Measurements from ENCODE around the gene ARL2. TPM values are rescaled to one million over a fixed set of nuclear protein-coding genes. Genes with fewer than 3 reads are reported as not detected.

Gene ARL2
- total RNA-seq, result 229 and 233 TPM in 2 replicates

DNA sequence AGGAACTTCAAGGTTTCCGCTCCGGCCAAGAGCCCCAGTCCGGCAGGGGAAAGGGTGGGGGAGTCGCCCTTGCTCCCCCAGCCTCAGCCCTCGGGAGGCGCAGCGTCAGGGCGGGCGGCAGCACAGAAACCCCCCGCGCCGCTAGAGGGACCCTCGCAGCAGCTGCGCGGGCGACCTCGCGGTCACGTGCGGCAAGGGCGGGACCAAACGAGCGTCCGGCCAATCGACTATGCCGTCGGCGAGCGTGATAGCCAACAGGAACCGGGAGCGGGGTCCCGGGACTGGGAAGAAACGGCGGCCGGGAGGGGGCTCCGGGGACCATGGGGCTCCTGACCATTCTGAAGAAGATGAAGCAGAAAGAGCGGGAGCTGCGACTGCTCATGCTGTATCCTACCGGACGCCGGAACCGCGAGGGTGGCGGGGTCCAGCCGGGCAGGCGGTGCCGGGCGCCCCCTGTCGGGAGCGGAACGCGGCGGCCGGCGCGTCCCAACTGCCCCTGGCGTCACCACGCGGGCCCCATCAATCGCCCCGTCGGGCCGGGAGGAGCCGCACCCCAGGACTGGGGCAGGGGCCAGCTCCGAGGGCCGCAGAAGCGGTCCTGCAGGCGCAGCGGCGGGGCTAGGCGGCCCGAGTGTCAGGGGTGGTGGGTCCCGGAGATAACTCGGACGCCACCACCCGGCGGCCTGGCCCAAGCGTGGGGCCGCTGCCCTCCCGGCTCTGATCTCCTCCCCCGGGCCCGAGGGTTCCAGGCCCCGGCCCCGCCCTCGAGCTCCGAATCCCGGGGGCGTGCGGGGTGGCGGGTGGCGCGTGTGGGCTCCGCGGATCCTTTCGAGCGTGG is at the start of gene ARL2:
TSS of gene ARL2 (plus strand) at position 273 of the 838 bp plus-strand sequence. CDS start at position 321, 48 bp downstream.

DNA sequence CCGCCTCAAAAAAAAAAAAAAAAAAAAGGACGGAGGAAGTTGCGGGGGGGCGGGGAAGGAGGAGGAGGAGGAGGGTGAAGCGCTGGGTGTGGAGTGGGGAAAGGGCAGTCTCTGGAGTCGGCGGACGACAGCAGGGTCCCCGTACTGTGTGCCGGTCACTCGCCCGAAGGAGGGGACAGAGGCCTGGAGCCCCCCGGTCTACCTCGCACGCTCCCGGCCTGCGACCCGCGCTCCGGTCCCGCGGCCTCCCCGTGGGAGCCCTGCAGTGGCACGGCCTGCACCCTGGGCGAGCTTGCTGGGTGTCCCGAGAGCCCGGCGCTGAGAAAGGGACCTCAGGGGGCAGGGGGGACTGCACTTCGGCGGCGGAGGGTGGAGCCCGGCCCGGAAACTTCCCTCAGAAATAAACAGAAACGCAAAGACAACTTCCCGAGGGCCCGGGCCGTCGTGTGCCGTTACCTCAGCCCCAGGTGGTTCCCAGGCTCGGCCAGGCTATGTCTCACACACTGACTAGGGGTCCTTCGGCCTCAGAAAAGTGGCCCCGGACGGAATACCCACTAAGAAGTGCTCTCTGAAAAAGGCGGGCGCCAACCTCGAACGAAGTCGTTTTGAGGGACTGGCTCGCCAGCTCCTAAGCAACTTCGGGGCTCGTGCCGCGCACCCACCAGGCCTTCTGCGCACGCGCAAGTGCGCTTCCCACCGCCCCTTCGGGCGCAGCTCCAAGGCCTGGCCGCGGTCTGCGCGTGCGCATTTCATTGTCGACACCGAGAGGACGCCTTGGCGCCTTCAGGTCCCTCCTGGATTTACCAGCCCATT is 42.3 kb upstream of the ARL2 start, which contains the start of gene MAJIN:
TSS of gene MAJIN (minus strand) at position 688 of the 813 bp plus-strand sequence. CDS start 12,703 bp downstream, outside the sequence.

DNA sequence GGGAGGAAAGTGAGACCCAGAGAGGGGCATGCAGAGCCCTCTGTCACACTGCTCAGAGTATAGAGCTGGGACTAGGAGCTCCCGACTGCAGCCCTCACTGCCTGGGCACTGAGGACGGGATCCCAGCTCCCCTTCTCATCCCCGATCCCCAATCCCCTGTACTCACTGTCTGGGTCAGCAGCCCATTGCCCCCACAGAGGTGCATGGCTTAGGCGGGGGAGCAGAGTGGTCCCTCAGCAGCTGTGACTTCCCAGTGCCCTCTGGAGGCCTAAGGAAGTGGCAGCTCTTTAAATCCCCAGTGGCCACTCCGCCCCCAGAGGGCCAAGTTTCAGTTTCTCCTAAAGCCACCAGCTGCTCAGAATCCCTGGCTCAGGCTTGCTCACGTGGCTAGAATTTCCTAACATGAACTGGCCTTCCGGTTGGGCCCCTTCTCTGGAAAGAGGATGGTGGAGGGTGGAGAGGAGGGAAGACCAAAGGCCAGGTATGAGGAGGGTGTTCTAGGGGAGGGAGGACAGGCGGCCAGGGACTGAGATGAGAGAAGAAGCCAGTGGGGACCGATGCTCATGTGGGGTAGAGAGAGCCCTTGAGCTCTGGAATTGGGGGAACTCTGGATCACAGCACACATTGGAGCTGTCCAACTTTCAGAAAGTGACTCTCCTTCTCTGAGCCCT is 17.1 kb upstream of the ARL2 start, which contains the start of gene BATF2:
TSS of gene BATF2 (minus strand) at position 262 of the 671 bp plus-strand sequence. CDS start at position 205, 57 bp downstream.

DNA sequence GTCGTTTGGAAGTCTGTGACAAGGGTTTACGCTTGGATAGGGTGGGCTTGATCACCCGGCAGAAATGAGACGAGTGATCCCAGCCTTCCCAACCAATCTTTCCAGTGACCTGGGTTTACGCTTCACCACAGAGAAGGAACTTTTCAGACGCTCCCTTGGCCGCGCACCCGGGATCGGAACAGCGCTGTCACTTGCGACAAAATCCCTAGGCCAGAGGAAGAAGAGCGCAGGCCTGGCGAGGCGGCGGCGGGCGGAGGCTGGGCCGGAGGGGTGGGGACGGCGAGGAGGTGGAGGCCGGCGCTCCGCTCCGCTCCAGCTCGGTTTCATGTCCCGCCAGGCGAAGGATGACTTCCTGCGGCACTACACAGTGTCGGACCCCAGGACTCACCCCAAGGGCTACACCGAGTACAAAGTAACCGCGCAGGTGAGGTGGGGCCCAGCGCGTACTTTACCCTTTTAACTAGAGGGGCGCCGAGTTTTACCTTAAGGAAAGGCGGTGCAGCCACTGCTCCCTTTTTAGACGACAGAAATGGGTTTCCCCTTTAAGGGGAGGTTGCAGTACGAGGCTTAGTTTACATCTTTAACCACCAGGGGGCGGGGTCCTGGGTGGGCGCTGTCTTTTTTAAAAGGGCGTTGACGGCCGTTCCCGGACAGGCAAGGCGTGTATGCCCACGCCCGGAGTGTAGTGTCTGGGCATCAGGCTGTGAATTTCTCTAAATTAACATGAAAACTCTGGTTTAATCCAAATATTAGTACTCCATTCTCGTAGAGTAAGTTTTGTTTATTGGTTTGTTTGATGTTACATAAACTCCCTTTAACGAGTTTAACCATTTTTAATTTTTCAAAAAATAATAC is 13.5 kb downstream of the ARL2 start, which contains the start of gene SNX15:
TSS of gene SNX15 (plus strand) at position 227 of the 855 bp plus-strand sequence. CDS start at position 326, 99 bp downstream.

DNA sequence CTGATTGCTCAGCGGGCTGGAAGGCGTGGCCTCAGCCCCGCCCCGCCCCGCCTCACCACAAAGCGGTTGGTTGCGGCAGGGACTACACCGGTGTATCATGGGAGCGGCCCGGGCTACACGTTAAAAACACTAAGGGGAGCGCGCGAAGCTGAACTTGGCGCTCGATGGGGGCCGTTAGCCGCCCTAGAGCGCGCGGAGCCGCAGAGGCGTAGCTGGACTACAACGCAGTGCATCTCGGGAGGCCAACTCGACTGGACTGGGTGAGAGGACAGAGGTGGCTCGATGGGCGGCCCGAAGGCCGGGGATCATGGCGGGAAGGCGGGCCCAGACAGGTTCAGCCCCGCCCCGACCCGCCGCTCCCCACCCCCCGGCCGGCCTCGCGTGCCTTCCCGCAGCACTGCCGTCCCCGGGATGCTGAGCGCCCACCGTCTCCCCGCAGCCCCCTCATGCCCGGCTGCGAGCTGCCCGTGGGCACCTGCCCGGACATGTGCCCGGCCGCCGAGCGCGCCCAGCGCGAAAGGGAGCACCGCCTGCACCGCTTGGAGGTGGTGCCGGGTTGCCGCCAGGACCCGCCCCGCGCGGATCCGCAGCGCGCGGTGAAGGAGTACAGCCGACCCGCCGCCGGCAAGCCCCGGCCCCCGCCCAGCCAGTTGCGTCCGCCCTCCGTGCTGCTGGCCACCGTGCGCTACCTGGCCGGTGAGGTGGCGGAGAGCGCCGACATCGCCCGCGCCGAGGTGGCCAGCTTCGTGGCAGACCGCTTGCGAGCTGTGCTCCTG is 27.1 kb downstream of the ARL2 start, which contains the start of gene SAC3D1:
TSS of gene SAC3D1 (plus strand) at position 364 of the 776 bp plus-strand sequence. CDS start at position 447, 83 bp downstream.

DNA sequence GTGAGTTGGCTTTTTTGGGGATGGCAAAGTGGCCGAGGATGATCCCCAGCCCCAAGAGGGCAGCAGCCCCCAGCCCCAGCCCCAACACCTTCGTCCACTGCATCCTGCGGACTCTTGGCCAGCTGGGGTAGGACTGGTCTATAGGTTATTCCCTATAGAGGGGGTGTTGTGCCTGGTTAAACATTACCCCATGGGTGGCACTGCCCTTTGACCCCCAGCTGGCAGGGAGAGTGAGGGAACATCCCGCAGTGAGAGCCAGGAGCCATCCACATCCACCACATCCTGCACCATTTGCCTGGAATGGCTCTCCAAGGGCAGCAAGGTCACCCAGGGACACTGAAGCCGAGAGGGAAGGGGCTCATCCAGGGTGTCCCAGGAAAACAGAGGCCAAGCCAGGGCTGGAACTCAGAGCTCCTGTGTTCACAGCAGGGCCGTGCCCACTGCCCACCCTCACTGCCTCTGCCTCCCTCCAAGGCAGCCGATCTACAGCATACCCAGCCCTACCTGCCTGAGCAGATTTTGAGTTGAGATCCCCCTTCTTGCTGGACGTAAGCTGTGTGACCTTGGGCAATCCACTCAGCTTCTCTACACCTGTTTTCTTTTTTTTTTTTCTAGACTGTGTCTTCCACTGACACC is 44.6 kb downstream of the ARL2 start, which contains the start of gene NAALADL1:
TSS of gene NAALADL1 (minus strand) at position 135 of the 636 bp plus-strand sequence. CDS start at position 103, 32 bp downstream.

Other genes starting within 250 kb of the ARL2 start
- 187 and 214 TPM in 2 replicates for gene SF1, start 235.6 kb upstream of the ARL2 start, total RNA-seq
- 18.5 and 18.7 TPM in 2 replicates for gene MAP4K2, start 210.9 kb upstream of the ARL2 start, total RNA-seq
- 20.8 and 22.2 TPM in 2 replicates for gene MEN1, start 203.6 kb upstream of the ARL2 start, total RNA-seq
- gene CDC42BPG, start 169.5 kb upstream of the ARL2 start, total RNA-seq, result under 0.01 and 0.15 TPM in 2 replicates
- gene EHD1, start 135.5 kb upstream of the ARL2 start, total RNA-seq, result 71.1 and 79.8 TPM in 2 replicates
- 18.3 and 20.3 TPM in 2 replicates for gene ATG2A, start 97.0 kb upstream of the ARL2 start, total RNA-seq
- gene PPP2R5B, start 89.5 kb upstream of the ARL2 start, total RNA-seq, result 14.1 and 16.6 TPM in 2 replicates
- not detected in 2 replicates for gene GPHA2, start 78.3 kb upstream of the ARL2 start, total RNA-seq
- not detected in 2 replicates for gene MAJIN, start 42.1 kb upstream of the ARL2 start, total RNA-seq
- gene BATF2, start 17.2 kb upstream of the ARL2 start, total RNA-seq, result 1.2 and 1.3 TPM in 2 replicates
- 17.5 and 22.9 TPM in 2 replicates for gene SNX15, start 13.3 kb downstream of the ARL2 start, total RNA-seq
- 25.7 and 27.9 TPM in 2 replicates for gene SAC3D1, start 27.1 kb downstream of the ARL2 start, total RNA-seq
- gene NAALADL1, start 44.4 kb downstream of the ARL2 start, total RNA-seq, result 41.6 and 44.4 TPM in 2 replicates
- gene CDCA5, start 69.9 kb downstream of the ARL2 start, total RNA-seq, result 25.9 and 26.2 TPM in 2 replicates
- gene ZFPL1, start 70.1 kb downstream of the ARL2 start, total RNA-seq, result 77.6 and 78.8 TPM in 2 replicates
- 270 and 312 TPM in 2 replicates for gene VPS51, start 82.1 kb downstream of the ARL2 start, total RNA-seq
- gene TM7SF2, start 97.7 kb downstream of the ARL2 start, total RNA-seq, result 42.4 and 52.0 TPM in 2 replicates
- 11.7 and 14.8 TPM in 2 replicates for gene ZNHIT2, start 103.5 kb downstream of the ARL2 start, total RNA-seq
- gene FAU, start 108.0 kb downstream of the ARL2 start, total RNA-seq, result 604 and 715 TPM in 2 replicates
- 63.9 and 72.0 TPM in 2 replicates for gene MRPL49, start 108.2 kb downstream of the ARL2 start, total RNA-seq
- gene SYVN1, start 120.4 kb downstream of the ARL2 start, total RNA-seq, result 21.2 and 29.3 TPM in 2 replicates
- gene SPDYC, start 156.1 kb downstream of the ARL2 start, total RNA-seq, result not detected in 2 replicates
- 166 and 228 TPM in 2 replicates for gene CAPN1, start 167.8 kb downstream of the ARL2 start, total RNA-seq
- gene POLA2, start 247.8 kb downstream of the ARL2 start, total RNA-seq, result 15.3 and 18.0 TPM in 2 replicates